SH-SY5Y (cell line): Measurements from ENCODE around the gene CXXC5.

Experiments
- GATA2 ChIP-seq: IDR thresholded peaks from 2 replicates; pipeline ENCODE4 v1.6.1; 2011; ENCODE audit warnings: mild to moderate bottlenecking, low read depth, low read length
- GATA3 ChIP-seq: IDR thresholded peaks from 2 replicates; pipeline ENCODE4 v1.6.1; 2011; ENCODE audit warnings: low read depth, mild to moderate bottlenecking, low read length, moderate library complexity

The CXXC5 gene

GRCh38 chr5:139654871-139655491 lies 6.8 kb downstream of the CXXC5 start:
- TF ChIP-seq GATA2 = no peak
- no peak for TF ChIP-seq GATA3

DNA sequence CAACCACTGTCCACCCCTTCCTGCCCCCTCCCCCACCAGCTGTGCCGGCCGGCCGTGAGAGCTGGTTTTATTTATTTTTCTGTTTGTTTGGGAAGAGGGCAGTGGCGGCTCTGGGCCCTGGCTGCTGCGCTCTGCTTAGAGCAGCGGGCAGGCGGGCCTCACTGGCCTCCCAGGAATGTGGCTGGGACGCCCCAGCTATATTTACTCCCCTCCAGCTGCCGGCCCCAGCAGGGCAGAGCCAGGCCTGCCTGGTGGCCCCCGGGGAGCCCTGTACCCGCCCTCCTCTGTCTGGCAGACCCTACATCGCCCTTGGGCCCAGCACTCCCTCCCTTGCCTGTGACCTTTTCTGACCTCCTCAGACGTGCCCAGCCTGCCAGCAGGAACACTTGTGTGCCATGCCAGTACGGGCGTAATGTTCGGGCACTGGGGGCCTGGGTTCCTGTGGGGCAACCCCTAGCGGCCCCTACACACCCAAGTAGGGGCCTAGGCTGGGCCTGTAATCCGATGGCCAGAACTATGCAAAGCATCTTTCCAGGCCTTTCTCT lies 7.7 kb downstream of the CXXC5 start:
- TF ChIP-seq GATA3 (no peak), GATA2 (no peak)

DNA sequence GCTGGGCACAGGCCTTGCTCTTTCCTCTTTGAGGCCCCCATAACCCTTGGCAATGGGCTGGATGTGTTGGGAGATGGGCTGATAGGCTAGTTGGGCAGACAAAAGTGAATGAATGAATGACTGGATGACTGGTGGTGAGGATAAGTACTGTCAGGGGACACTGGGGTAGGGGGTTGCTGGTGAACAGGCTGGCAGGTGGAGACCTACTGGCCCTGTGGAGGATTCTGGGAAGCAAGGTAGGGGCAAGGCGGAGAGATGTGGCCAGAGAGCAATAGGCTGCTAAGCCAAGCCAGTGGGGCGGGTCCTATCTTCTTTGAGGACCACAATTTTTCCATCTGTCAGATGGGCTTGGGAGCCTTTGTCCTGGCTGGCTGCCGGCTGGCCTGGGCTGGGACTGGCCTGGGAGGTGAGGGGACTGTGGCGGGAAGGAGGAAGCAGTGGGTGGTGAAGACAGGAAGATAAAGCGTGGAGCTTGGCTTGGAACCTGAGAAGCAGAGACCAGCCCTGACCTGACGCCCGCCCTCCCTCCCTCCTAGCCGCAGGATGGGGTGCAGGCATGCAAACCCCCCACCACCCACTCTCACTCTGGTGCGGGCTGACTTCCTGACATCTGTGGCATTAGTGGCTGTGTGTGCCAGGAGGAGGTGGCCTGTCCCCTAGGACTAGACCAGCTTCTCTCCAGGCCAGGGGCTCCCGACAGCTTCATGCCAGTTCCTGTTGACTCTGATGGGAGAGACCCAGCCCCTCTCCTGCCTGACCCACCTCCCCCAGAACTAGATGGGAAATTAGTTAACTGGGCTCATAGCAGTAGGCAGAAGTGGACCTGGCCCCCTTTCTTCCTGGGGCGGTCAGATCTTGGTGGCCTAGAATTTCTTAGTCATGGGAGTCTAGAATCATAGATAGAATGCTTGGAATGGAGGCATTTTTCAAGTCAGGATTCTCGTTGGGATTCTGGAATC lies 9.5 kb downstream of the CXXC5 start:
- TF ChIP-seq GATA3 (no peak), GATA2 (no peak)

DNA sequence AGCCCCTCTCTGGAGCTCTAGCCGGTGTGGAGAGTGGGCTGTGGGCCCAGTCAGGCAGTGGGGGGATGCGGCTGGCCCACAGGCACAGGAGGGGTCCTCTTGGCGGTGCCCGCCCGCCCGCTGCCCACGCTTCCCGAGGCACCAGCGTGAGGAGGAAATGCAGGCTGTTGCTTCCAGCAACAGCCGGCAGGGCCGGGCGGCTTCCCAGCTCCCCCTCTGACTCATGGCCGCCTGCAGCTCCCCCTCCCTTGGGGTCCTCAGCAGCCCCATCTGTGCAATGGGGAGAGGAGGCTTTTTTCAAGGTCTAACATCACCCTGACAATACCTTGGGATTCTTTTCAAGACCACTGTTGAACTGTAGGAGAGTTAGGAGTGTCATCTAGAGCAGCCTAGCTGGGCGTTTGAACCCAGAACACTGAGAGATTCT lies 10.4 kb downstream of the CXXC5 start:
- no peak for TF ChIP-seq GATA3
- no peak for TF ChIP-seq GATA2

GRCh38 chr5:139658928-139659667 lies 10.9 kb downstream of the CXXC5 start:
- TF ChIP-seq GATA3 = no peak
- no peak for TF ChIP-seq GATA2

GRCh38 chr5:139659695-139660101 lies 11.5 kb downstream of the CXXC5 start:
- TF ChIP-seq GATA3 = no peak
- TF ChIP-seq GATA2 = no peak

DNA sequence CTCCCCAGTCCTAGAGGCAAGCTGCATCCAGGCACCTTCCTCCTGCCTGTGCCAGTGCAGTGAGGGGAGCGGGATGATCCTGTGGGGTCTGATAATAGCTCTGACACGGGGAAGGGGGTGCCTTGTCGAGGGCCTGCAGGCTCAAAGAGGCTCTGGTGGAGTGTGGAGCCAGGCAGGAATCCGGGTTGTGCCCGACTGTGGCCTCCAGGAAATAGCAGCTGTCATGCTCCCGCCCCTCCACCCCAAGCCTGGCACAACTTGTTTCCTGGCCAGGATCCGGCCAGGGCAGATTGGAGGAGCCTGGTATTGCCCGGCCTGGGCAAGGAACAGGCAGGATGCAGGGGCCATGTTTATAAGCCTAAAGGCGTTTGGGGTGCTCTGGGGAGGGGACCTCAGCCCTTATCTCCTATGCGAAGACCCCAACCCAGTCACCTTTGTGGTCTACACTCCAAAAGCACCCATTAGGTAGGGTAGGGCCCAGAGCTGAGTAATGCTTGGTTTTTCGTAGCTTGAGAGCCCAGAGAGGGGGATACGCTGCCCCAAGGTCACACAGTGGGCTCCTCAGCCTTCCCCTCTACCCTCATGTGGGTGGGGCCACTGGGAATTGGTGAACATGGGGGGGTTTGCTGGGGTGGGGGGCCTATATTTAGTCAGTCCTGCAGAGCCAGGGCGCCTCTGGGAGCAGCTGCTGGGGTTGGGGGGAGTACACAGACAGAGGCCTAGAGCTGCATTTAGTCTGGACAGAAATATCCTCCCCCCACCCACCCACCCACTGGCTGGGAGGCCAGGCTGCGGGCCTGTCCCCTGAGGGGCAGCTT lies 12.2 kb downstream of the CXXC5 start:
- TF ChIP-seq GATA2 (no peak; the same call in none of the 2 replicates), GATA3 (no peak)

DNA sequence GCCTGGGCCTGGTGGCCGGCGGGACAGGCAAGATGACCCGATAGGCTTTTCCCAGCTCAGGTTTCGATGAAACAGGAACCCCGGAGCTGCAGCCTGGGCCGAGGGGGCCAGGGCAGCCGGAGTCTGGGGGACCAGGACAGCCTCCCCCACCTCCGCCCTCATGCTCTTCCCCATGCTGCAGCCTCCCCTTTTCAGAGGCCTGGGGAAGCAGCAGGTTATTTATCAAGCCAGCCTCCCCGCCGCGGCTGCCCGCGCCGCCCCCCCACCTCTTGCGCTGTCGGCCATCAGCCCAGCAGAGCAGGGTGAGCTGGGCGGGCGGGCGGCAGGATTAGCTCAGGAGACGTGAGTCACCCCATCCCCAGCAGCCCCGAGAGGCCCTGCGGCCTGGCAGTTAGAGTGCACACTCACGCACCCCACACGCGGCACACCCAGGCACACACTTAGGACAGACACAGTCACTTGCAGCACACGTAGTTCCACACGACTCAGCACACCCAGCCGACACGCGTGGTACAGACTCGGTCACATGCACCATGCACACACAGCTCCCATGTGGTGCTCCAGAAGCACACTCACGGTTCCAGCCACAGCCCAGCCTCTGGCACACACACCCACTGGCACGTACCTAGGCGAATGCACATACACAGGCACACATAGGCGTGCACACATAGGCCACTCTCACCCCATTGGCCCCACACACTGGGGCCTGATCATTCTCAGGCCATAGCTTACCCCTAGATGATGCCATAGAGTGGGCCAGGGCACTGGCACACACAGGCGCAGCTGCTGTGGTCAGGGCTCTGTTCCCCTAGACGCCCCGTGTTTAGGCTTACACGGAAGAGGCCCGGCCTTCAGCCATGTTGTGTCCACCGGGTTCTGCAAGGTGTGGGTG lies 13.0 kb downstream of the CXXC5 start:
- TF ChIP-seq GATA3 = no peak
- peak; percentile 84 for TF ChIP-seq GATA2

DNA sequence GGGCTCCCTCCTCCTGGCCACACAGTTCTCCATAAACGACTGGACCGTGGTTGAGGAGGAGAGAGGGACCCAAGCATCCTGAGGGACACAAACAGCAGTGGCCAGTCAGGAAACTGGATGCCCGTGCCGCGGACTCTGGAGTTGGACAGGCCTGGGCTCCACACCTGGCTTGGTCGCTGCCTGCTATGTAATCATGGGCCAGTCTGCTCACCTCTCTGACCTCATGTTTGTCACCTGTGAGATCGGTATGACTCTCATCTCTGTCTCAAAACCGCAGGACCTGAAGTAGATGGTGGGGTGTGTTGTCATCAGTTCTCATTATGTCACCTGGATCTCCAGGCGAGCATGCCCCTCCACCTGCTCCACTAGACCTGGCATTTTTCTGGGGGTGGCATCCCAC lies 14.5 kb downstream of the CXXC5 start:
- TF ChIP-seq GATA2 = no peak
- no peak for TF ChIP-seq GATA3

DNA sequence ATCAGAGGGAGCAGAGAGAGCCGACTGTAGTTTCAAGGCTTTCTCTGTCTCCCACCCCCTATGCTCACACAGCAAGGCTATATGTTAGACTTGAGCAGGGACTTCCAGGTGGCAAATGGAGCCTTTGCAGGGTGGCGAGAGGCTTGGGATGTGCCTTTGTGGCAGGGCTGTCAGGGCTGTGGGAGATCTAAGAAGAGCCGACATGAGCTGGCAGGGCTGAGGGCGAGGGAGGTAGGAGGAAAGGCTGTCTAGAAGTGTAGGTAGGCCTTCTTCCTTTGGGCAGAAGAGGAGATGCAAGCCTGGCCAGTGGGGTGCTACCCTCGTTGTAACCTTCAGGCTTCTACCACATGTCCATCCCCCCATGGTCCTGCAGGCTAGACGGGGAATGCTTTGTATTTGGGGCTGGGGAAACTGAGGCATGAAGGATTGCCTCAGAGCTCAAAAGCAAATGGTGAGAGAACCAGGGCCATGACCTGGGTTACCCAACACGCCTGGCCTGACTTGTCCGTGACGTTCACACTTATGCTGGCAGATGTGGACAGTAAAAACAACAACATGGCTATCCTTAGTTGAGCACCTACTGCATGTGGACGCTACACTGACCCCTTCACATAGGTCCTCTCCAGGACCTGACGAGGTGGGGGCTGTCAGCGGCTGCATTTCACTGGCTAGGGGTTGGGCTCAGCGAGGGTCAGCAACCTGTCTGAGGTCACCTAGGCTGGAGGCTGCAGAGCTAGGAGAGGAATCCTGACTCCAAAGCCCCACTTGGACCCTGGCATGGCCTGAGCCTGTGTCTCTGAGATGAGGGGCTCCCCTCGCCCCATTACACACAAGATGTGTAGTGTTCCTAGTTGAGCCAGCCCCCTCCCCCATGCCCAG lies 15.3 kb downstream of the CXXC5 start:
- TF ChIP-seq GATA3 = no peak
- no peak for TF ChIP-seq GATA2

DNA sequence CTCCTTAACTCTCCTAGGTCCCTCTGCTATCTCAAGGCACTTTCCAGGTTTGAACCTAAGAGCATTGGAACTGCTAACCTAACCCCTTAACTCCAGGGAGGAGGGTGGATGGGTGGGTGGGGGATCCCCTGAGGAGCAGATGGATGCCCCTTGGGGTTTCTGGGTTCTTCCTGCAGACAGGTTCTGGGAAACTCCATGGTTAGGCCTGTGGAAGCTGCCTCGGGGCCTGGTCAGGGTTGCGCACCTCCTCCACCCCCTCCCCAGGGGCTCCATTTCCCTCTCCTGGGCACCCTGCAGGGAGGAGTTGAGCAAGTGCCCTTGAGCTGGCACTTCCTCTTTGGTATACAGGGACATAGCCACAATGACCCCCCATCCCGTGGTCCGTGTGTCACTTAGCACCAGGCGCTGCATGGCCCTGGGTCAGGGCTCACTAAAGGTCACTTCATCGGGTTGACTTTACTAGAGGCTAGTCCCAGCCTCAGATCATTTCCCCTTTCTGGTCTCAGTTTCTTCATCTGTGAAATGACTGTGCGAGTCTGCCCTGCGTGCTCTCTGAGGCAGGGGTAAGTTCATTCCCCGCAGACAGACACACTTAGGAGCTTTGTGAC lies 16.0 kb downstream of the CXXC5 start:
- no peak for TF ChIP-seq GATA3
- TF ChIP-seq GATA2 = no peak
